22Rv1 (cell line): ENCODE results near the gene TPRA1.

Source experiments
- H3K27ac ChIP-seq: fragments of 450-650 bp; 2 replicates; pipeline ENCODE4 v1.5.1; 2017
- CTCF ChIP-seq: fragments of 450-650 bp; IDR thresholded peaks from 2 replicates; pipeline ENCODE4 v1.5.1; 2017; ENCODE audit warnings: mild to moderate bottlenecking
- ZFX ChIP-seq: fragments of 450-650 bp; IDR thresholded peaks from 2 replicates; pipeline ENCODE4 v1.6.1; 2017; ENCODE audit warnings: antibody characterized with exemption, borderline replicate concordance

TPRA1 gene

GRCh38 chr3:127590593-127591465 lies at the start of gene TPRA1:
Gene TPRA1, minus strand, starts transcription at chr3:127590733. Its CDS starts 10,587 bp downstream, at chr3:127580146.
- H3K27ac ChIP-seq = peak within 1 kb of the TSS; percentile 96
- TF ChIP-seq CTCF (peak; percentile 54), ZFX (no peak)

- H3K27ac ChIP-seq = no peak overlapping the region
- no peak for TF ChIP-seq ZFX
- no peak for TF ChIP-seq CTCF
Observed at GRCh38 chr3:127640042-127640355, 49.5 kb upstream of the TPRA1 start.

GRCh38 chr3:127639173-127640041 lies 48.9 kb upstream of the TPRA1 start:
- H3K27ac ChIP-seq = no peak overlapping the region
- TF ChIP-seq ZFX (no peak), CTCF (no peak)

GRCh38 chr3:127637971-127638370 lies 47.4 kb upstream of the TPRA1 start:
- TF ChIP-seq ZFX (no peak), CTCF (no peak)
- no peak overlapping the region for H3K27ac ChIP-seq

- TF ChIP-seq ZFX (no peak), CTCF (no peak)
- no peak overlapping the region for H3K27ac ChIP-seq
Observed at GRCh38 chr3:127637546-127637945, 47.0 kb upstream of the TPRA1 start.

- H3K27ac ChIP-seq = no peak overlapping the region
- TF ChIP-seq ZFX (no peak), CTCF (no peak)
Observed at GRCh38 chr3:127634653-127635052, 44.1 kb upstream of the TPRA1 start.
